ENCODE results near the gene CIDEA.

CIDEA gene

GRCh38 chr18:12278741-12279682, 24.9 kb downstream of the CIDEA start:
- peaks cover 5% of the 10 kb centered on the region; the same call in 1 of the 2 replicates for H3K4me1 ChIP-seq (ENCODE audit: low read length)
- no peaks in the 10 kb centered on the region for H3K79me2 ChIP-seq (ENCODE audit: low read length)
- no peak overlapping the region for H3K4me2 ChIP-seq (ENCODE audit: low read depth, low read length)
- no peaks in the 10 kb centered on the region for H4K20me1 ChIP-seq (ENCODE audit: insufficient read depth, low read length)
- H3K27me3 ChIP-seq (replicated peaks; ENCODE audit: insufficient read depth, low read length): no peaks in the 10 kb centered on the region
- H3K4me3 ChIP-seq (ENCODE audit: low read length): no peak overlapping the region
- no peaks in the 10 kb centered on the region for H3K9me2 ChIP-seq (replicated peaks; ENCODE audit: insufficient read depth, low read length)
- H3K9me3 ChIP-seq (replicated peaks; ENCODE audit: insufficient read depth, low read length): no peaks in the 10 kb centered on the region
- TF ChIP-seq EZH2 (optimal IDR thresholded peaks at IDR 0.05; ENCODE audit: low read depth, low read length): no peak
- no peak for TF ChIP-seq EZH2phosphoT487 (IDR thresholded peaks at IDR 0.05; ENCODE audit: low read length)
- TF ChIP-seq, protein P1, sequence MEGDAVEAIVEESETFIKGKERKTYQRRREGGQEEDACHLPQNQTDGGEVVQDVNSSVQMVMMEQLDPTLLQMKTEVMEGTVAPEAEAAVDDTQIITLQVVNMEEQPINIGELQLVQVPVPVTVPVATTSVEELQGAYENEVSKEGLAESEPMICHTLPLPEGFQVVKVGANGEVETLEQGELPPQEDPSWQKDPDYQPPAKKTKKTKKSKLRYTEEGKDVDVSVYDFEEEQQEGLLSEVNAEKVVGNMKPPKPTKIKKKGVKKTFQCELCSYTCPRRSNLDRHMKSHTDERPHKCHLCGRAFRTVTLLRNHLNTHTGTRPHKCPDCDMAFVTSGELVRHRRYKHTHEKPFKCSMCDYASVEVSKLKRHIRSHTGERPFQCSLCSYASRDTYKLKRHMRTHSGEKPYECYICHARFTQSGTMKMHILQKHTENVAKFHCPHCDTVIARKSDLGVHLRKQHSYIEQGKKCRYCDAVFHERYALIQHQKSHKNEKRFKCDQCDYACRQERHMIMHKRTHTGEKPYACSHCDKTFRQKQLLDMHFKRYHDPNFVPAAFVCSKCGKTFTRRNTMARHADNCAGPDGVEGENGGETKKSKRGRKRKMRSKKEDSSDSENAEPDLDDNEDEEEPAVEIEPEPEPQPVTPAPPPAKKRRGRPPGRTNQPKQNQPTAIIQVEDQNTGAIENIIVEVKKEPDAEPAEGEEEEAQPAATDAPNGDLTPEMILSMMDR (IDR thresholded peaks at IDR 0.05; ENCODE audit: low read length): no peak
- H3K36me3 ChIP-seq (replicated peaks; ENCODE audit: insufficient read depth, low read length): no peaks in the 10 kb centered on the region
- no peaks in the 10 kb centered on the region for H3F3A ChIP-seq (ENCODE audit: insufficient read depth, low read length)
- no peak for DNase-seq
- no peak overlapping the region for H2AFZ ChIP-seq (ENCODE audit: low read length)
- no peak overlapping the region for H3K27ac ChIP-seq (ENCODE audit: low read length)
- H3K9ac ChIP-seq (ENCODE audit: low read length): no peak overlapping the region

DNA sequence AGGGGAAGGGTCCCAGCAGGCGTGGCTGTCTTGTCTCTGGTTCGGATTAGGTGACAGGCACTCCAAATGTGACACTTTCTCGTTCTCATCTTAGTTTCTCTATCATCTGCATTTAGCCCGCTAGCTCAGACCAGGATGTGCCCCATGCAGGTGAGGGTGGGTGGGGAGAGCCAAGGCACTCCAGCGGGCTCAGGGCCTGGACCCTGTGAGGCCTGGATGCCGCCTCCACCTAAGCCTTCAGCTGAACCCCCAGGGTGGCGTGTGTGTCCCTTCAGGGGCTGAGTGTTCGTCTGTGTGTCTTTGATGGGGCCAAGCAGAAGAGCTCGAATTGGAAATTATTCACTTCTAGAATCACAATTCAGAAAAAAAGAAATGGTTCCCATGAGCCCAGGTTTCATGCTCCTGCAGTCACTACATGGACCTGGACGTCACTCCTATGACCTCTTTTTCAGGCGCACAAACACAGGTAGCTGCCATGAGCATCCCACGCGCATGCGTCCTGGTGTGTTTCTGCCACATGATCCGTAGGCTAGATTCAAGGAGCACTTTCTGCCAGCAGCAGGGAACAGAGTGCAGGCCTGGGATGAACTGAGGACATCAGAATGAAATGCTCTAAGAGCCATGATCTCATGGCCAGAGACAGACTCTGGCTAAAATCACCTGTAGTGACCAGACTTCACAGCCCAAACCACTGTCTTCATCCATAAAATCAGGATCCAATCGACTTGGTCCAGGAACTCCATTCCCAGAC, 25.8 kb downstream of the CIDEA start:
- no peak overlapping the region for H3K27ac ChIP-seq (ENCODE audit: low read length)
- no peaks in the 10 kb centered on the region for H3K79me2 ChIP-seq (ENCODE audit: low read length)
- no peak overlapping the region for H3K4me2 ChIP-seq (ENCODE audit: low read depth, low read length)
- no peak for DNase-seq
- no peaks in the 10 kb centered on the region for H3K9me3 ChIP-seq (replicated peaks; ENCODE audit: insufficient read depth, low read length)
- H3K27me3 ChIP-seq (replicated peaks; ENCODE audit: insufficient read depth, low read length): no peaks in the 10 kb centered on the region
- no peak for TF ChIP-seq EZH2phosphoT487 (IDR thresholded peaks at IDR 0.05; ENCODE audit: low read length)
- TF ChIP-seq, protein P1 (IDR thresholded peaks at IDR 0.05; ENCODE audit: low read length): no peak
- TF ChIP-seq EZH2 (optimal IDR thresholded peaks at IDR 0.05; ENCODE audit: low read depth, low read length): no peak
- H4K20me1 ChIP-seq (ENCODE audit: insufficient read depth, low read length): no peaks in the 10 kb centered on the region
- H3K4me1 ChIP-seq (ENCODE audit: low read length): peaks cover 5% of the 10 kb centered on the region; the same call in 1 of the 2 replicates
- H3K4me3 ChIP-seq (ENCODE audit: low read length): no peak overlapping the region
- no peaks in the 10 kb centered on the region for H3F3A ChIP-seq (ENCODE audit: insufficient read depth, low read length)
- no peaks in the 10 kb centered on the region for H3K36me3 ChIP-seq (replicated peaks; ENCODE audit: insufficient read depth, low read length)
- no peak overlapping the region for H2AFZ ChIP-seq (ENCODE audit: low read length)
- no peak overlapping the region for H3K9ac ChIP-seq (ENCODE audit: low read length)
- H3K9me2 ChIP-seq (replicated peaks; ENCODE audit: insufficient read depth, low read length): no peaks in the 10 kb centered on the region

- Histone ChIP-seq H3K79me2 (ENCODE audit: low read length) (no peaks in the 10 kb centered on the region), H2AFZ (ENCODE audit: low read length) (no peak overlapping the region), H3K4me1 (ENCODE audit: low read length) (peaks cover 5% of the 10 kb centered on the region; the same call in 1 of the 2 replicates), H3K4me2 (ENCODE audit: low read depth, low read length) (no peak overlapping the region), H3K27me3 (replicated peaks; ENCODE audit: insufficient read depth, low read length) (no peaks in the 10 kb centered on the region), H3K9me3 (replicated peaks; ENCODE audit: insufficient read depth, low read length) (no peaks in the 10 kb centered on the region), H3K9me2 (replicated peaks; ENCODE audit: insufficient read depth, low read length) (no peaks in the 10 kb centered on the region), H3K36me3 (replicated peaks; ENCODE audit: insufficient read depth, low read length) (no peaks in the 10 kb centered on the region), H3K4me3 (ENCODE audit: low read length) (no peak overlapping the region), H3K9ac (ENCODE audit: low read length) (no peak overlapping the region), H3F3A (ENCODE audit: insufficient read depth, low read length) (no peaks in the 10 kb centered on the region), H4K20me1 (ENCODE audit: insufficient read depth, low read length) (no peaks in the 10 kb centered on the region), H3K27ac (ENCODE audit: low read length) (no peak overlapping the region)
- no peak for DNase-seq
- no peak for TF ChIP-seq EZH2phosphoT487 (IDR thresholded peaks at IDR 0.05; ENCODE audit: low read length)
- TF ChIP-seq, protein P1 (IDR thresholded peaks at IDR 0.05; ENCODE audit: low read length): no peak
- no peak for TF ChIP-seq EZH2 (optimal IDR thresholded peaks at IDR 0.05; ENCODE audit: low read depth, low read length)
Measured at GRCh38 chr18:12281861-12282260, 27.7 kb downstream of the CIDEA start.

All from MM.1S (cell line).